Activated CD8-positive, alpha-beta memory T cell treated with anti-CD3 and anti-CD28 coated beads for 1 hour (primary cell): Measurements from ENCODE around the gene S100A6.

Experiments
- DNase-seq, 2 donors: peaks; one replicate each; pipeline ENCODE4 v3.0.0-alpha.2; 2020; ENCODE audit warnings: low read depth in 1 of 2; ENCODE audit errors: extremely low read depth in 1 of 2

Gene S100A6

DNA sequence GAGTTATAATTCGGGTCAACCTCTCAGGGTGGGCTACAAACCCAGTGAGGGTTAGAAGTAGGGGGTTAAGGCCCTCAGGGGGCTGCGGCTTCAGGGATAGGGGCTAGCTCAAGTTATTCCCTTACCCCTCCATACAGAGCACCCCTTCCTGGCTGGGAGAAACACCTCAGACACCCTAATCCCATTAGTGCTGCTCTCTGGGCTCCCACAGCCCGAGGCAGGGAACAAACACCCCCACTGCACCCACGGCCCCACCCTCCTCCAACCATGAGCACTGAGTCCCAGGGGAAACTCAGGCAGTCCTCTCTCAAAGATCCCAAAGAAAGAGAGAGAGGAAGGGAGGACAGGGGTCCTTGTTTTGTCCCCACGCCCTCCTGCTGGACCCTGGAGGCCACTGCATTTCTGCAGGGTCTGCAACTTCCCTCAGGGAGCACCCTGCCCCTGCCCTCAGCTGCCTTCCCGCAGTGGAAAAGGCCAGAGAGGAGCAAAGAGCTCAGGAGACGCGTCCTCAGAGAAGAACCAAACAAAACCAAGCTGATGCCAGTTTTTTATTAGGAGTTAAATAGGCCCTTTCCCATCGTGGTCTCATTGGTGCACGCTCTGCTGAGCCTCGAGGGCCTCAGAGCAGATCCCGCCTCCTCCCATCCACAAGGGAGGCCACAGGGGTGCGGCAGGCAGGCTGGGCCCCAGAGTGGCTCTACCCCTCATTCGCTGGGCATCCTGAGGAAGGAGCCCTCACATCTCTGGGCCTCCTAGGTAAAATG is 11.2 kb upstream of the S100A6 start:
- DNase-seq, result no peak

GRCh38 chr1:153546371-153546770 is 10.6 kb upstream of the S100A6 start:
- no peak for DNase-seq

DNA sequence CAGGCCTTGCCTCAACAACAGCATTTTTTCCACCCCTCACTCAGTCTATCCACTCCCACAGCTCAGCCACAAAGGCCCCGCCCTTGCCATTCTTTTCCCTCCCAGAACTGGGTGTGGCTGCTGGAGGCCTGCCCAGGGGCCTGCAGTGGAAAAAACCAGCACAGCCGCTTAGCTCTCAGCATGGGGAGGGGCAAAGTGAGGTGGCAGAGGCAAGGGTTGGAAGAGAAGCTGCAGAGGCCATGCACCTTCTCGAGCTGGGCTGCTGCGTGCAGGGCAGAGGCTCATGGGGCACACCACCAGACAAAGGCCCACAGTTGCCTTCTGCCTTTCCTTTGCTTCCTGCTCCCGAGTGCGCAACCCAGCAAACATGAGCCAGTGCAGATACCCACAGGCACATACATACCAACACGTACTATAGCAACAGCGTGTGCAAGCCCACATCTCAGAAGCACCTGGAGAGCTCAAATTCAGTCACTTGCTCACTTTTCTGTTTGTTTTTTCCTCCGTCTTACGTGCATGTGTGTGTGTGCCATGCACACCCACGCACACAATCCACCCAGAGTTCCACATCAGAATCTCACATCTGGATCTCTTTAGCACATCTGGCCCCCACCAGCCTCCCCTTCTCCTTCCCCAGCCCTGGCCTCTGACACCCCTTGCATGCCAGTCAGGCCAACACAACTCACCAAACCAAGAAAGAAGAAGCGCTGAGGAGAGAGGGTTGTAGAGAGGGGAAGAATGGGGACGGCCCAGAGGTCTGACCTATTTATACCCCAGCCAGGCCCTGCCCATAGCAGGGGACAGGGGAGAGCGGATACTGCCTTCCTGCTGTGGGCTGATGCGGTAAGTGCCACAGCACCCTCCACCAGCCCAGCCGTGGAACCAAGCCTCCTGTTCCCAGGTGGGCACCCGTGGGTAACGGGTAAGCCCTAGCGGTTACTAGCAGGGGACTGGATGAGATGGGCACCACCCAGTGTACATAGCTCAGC is 9.6 kb upstream of the S100A6 start, which contains the start of gene S100A4:
S100A4 (minus strand) TSS at position 740 of the 989 bp plus-strand sequence. CDS start 1,012 bp downstream, outside the sequence.
- DNase-seq, result peak; percentile 69 to 80

- DNase-seq, result no peak
Measured at GRCh38 chr1:153544453-153545066, 8.8 kb upstream of the S100A6 start.

- no peak for DNase-seq
Measured at GRCh38 chr1:153543736-153544135, 7.9 kb upstream of the S100A6 start.

DNA sequence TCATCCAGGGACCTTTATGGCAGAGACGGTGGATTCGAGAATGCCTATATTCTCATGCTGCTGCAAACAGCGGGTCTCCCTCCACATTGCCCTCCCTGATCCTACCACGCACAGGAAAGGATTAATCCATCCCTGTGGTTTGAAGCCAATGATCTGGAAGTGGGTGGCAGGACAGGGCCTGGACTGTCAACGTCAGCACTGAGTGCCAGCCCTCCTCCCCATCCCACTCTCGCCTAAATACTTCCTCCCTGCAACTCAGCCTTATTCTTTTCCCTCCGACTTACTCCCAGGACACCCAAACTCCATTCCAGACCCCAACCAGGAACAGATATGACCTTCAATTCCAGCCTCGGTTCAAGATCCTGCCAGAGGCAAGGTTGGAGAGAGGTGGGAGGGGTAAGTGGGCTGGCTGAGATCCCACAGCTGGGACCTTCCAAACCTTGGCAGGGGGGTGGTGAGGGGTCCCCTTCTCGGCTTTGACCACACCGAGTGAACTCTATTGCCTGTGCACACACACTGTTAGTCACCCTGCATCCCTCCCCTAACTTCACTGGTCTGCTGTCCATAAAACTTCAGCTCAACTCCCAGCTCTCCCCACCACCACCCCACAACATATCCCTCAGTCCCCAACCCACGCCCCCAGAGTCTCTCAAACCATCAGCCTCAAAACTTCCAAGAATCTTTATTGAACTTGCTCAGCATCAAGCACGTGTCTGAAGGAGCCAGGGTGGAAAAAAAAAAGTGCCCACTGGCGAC is 7.3 kb upstream of the S100A6 start:
- DNase-seq, result no peak

- no peak for DNase-seq
Measured at GRCh38 chr1:153541641-153542590, 6.1 kb upstream of the S100A6 start.

DNA sequence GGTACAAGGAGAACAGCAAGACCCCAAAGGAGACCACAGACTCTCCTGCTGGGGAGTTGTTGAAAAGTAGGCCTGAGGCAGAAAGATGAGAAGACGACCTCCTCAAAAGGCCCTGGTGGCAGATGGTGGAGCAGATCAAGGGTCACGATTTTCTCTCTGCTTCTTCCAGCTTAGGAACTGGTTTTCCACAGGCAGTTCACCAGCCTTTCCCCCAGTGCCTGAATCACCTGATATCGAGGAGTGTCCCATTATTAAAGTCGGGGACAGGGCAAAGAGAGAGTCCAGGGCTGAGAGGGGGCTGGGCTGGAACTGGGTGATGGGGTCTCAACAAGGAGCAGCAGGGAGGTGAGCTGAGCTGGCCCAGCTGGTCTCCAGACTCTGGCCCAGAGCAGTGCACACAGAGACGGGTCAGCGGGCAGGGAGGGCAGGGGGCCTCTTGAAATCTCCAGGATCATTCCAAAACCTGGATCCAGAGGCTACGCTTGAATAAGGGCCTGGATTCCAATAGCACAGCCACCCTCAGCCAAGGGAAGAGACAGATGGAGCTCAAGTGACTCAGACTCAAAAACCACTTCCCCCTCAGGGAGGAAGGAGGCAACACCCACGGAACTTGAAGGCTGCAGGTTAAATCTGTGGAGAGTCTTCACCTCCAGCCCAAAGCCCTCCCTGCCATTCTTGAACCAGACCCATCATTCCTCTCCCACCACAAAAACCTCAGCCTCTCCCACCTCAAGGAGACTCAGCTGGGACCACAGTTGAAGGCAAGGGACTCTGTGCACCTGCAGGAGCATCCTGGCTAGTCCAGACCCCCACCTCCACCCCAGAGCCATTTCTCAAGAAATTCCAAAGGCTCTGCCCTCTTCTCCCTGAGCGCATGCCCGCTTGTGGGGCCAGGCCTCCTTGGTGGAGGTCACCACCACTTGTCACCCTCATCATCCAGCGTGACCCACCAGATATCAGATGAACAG is 4.9 kb upstream of the S100A6 start, which contains the start of gene S100A5:
S100A5 (minus strand) TSS at position 541 of the 968 bp plus-strand sequence. CDS start 743 bp downstream, outside the sequence.
- DNase-seq, result no peak

GRCh38 chr1:153539395-153540093 is 3.8 kb upstream of the S100A6 start:
- DNase-seq, result no peak

DNA sequence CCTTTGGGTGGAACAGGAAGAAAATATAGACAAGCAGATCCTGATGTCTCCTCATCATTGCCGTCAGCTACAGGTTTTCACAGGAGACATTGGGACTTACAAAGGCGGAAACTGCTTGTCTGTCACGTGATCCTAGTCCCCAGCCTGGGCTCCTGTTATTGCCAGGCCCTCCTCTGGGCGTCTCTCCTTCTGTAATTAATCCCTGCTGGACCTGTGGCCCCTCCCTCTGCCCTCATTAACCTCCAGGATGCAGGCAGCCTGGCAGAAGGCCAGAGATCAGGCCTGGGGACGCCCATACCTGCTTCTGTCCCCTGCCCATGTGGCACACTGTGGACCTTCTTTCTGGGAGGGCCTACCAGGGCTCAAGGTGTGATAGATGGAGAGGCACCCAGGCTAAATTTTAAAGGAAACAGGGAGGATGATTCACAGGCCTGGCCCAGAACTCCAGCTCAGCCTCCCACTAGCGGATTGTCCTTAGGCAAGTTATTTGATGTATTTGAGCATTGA is 2.6 kb upstream of the S100A6 start:
- no peak for DNase-seq

DNA sequence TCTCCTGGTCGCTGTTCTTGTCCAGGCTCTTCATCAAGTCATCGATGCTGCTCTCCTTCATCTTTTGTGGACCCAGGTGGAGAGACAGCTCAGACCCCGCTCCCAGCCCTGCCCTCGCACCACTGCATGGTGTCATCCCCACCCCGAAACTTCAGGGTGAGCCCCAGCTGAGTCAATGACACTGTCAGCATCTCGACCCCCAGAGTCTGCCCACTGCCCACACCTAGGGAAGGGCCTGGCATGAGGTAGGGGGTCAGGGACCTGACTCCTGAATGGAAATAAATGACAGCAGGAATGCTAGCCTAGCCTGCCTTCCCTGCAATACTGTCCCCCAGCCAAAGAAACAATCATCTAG is 1.6 kb upstream of the S100A6 start:
- DNase-seq, result no peak

- no peak for DNase-seq
Measured at GRCh38 chr1:153536671-153537375, 1.0 kb upstream of the S100A6 start.

- peak; percentile 67 to 71 for DNase-seq
Measured at GRCh38 chr1:153536012-153536670, 350 bp upstream of the S100A6 start.

GRCh38 chr1:153534925-153535241 is 908 bp downstream of the S100A6 start:
- no peak for DNase-seq

GRCh38 chr1:153534226-153534924 is 1.4 kb downstream of the S100A6 start:
- no peak for DNase-seq

- DNase-seq, result no peak
Measured at GRCh38 chr1:153533689-153534201, 2.0 kb downstream of the S100A6 start.
